GM21515 (cell line): Measurements from ENCODE around the gene ZBTB22.
A peak's percentile ranks its signal among the peaks of the same experiment; 100 is the strongest.

Experiments
- ATAC-seq: cut with Tn5 transposase; IDR thresholded peaks from one replicate; pipeline ENCODE4 v1.9.1; 2021; ENCODE audit not compliant: unreplicated experiment

Gene ZBTB22

DNA sequence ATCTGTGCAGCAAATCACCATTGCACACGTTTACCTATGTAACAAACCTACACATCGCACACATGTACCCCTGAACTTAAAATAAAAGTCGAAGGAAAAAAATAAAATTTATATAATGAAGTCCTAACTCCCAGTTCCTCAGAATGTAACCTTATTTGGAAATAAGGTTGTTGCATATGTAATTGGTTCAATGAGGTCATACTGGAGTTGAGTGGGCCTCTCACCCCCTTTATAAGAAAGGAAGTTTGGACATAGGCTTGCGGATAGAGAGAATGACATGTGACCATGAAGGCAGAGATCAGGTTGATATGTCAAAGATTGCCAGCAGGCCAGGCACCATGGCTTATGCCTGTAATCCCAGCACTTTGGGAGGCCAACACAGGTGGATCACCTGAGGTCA lies 16.1 kb upstream of the ZBTB22 start:
- ATAC-seq = no peak

GRCh38 chr6:33330736-33331135 lies 13.2 kb upstream of the ZBTB22 start:
- no peak for ATAC-seq

- no peak for ATAC-seq
Observed at GRCh38 chr6:33329058-33329457, 11.5 kb upstream of the ZBTB22 start.

- ATAC-seq = no peak
Observed at GRCh38 chr6:33324125-33324524, 6.6 kb upstream of the ZBTB22 start.

- peak; percentile 5 for ATAC-seq
Observed at GRCh38 chr6:33323623-33323948, 6.0 kb upstream of the ZBTB22 start.

DNA sequence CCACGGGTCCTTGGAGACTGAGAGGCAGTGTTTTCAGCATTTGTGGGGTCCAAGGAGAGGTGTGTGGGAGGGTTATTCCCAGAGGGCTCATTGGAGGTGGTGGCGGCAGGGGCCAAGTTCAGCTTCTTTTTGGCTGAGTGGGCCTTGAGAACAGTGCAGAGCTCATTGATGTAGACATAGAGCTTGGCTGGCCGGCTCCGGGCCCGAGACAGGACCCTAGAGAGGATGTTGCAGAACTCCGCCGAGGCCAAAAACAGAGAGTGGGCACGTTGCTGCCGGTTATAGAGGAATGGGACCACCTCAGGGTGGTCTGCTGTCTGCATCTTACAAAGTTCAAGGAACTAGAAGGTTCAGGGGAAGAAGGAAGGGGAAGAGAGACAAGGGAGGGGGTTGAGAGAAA lies 3.7 kb upstream of the ZBTB22 start:
- no peak for ATAC-seq

DNA sequence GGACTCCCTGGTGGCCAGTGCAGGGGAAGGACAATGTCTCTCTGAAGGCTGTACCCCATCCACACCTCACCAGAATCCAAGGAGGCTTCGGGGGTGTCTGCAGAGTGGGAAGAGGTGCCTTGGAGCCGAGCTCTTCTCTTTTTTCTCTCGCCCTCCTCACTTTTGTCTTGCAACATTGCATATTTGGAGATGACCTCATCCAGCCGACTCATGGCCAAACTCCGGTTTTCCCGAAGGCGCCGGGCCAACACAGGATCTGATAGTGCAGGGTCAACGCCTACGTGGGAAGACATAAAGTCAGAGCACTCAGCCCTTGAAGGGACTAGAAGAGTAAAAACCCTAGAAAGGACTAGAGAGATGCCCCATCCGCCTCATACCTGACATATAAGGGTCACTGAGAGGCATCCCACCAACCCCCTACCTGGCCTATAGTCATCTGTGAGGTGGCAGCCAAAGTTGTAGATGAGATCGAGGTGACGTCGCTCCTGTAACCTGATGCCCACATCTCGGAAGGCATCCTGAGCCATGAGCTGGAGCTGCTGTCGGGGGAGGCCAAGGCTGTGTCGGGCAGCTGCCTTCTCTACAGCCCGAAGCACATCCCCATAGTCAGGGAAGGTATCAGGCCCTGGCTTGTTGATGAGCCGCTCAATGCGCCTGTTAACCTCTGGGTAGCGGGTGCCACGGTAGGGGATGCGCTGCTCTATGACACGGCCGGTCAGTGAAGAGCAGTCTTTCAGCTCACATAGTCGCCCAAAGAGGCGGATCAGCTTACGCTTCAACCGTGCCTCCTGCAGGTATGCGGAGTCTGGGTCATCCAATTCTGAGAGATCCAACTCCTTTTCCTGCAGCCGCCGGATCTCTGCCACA lies 3.0 kb upstream of the ZBTB22 start:
- no peak for ATAC-seq

- no peak for ATAC-seq
Observed at GRCh38 chr6:33319939-33320314, 2.4 kb upstream of the ZBTB22 start.

GRCh38 chr6:33318426-33319073 lies 1.0 kb upstream of the ZBTB22 start:
- ATAC-seq = no peak

DNA sequence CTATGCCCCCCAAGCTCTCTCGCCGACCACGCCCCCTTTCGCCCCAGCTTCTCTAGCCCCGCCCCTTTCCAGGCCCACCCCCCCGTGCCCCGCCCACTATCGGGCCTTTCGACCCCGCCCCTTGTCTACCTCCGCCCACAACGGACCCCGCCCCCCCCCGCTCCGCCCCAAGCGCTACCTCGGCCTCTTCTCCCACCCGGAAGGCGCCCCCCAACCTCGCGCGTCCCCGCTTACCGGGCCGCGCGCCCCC lies 200 bp downstream of the ZBTB22 start:
- ATAC-seq = no peak

DNA sequence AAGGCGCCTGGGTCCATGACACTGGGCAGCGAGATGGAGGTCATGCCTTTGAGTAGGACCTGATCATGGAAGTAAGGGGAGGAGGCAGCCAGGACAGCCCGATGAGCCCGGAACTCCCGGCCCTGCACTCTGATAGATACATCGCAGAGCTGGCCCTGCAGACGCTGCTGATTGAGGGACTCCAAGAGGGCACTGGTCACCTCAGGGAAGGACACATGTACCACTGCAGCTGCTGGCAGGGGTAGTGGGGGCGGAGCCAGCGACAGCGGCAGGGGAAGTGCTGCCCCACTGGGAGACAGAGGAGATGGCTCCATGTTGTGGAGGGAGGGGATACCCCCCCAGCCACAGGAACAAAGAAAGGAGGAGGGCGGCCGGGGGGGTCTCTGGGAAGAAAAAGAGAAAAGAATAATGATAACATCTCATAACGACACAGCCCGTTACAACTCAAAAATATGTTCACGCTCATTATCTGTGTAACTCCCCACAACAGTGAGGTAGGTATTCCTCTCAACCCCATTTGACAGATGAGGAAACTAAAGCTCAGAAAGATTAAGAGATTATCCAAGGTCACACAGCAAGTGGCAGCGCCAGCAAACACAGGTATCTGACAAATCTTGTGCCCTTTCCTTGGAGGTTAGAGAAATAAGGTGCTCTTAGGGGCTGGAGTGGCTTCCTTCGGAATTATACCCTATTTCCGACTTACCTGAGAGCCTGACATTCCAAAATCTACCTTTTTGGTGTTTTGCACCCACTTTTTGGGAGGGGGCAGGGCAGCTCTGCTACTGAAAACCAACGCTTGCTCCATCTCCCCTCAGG lies 733 bp downstream of the ZBTB22 start:
- no peak for ATAC-seq

- ATAC-seq = no peak
Observed at GRCh38 chr6:33315793-33316602, 1.5 kb downstream of the ZBTB22 start.

DNA sequence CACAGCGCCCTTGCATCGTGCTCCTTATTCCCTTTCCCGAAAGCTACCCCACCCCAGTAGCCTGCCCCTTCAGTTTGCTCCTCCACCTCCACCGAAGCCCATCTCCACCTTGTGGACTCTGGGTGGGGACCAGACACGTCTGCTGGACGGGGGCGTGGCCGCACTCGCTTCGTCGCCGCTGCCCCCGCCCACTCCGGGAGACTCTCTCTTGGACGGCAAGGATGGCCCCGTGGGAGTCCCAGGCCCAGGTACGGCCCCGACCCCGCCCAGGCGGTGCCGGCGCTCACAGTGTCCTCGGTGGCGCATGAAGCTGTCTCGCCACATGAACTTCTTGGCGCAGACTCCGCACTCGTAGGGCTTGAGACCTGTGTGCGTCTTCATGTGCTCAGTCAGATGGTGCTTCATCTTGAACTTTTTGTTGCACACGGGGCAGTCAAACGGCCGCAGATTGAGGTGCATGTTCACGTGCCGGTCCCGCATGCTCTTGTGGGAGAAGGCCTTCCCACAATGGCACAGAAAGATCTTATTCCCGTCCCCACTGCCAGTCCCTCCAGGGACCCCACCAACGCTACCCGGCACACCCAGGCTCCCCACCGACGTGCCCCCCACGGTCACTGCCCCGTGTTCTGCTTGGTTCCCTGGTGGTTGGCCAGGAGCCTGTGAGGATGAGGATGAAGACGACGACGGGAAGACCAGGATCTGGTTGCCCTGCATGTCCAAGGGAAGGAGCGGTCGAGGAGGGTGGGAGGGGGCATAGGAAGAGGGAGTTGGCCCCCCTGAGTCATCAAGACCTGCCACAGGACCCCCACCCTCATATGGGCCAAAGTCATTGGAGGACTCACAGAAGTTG lies 2.4 kb downstream of the ZBTB22 start:
- no peak for ATAC-seq

- no peak for ATAC-seq
Observed at GRCh38 chr6:33314515-33314942, 3.0 kb downstream of the ZBTB22 start.

- peak; percentile 34 for ATAC-seq
Observed at GRCh38 chr6:33313709-33314514, 3.6 kb downstream of the ZBTB22 start, which contains the start of gene TAPBP. TAPBP (minus strand) TSS chr6:33314078; CDS start chr6:33314041, 37 bp downstream.

GRCh38 chr6:33313105-33313708 lies 4.3 kb downstream of the ZBTB22 start:
- ATAC-seq = peak; percentile 1

DNA sequence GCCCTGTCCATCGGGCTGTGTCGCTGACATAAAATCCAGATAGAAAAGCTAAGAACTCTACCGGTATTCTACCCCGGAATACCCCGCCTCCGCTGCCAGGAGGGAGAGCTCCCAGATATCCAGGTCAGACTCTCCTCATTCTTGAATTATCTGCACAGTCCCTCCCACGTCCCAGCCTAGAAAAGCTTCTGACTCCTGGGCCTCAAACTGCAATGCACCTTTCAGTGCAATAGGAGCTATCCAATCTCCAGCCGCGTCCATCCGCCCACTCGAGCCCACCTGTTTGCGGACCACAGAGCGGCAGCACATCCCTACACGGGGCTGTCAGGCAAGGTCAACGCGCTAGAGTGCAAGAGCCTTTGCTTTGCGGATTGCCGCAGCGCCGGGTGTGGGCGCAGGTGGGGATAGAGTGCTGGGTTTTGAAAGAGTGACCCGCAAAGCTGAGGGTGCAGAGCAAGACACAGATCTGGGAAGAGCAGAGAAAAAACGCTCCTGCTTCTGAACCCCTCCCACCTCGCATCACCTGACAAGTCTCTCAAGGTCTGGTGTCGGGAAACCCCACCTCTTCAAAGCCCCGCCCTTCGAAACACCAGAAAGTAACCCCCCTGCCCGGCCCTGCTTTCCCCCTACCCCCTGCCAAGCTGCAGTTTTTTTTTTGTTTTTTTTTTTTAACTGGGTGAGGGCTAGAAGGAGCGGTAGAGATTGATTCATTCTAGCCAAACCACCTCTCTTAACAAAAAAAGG lies 5.0 kb downstream of the ZBTB22 start:
- peak; percentile 28 for ATAC-seq

DNA sequence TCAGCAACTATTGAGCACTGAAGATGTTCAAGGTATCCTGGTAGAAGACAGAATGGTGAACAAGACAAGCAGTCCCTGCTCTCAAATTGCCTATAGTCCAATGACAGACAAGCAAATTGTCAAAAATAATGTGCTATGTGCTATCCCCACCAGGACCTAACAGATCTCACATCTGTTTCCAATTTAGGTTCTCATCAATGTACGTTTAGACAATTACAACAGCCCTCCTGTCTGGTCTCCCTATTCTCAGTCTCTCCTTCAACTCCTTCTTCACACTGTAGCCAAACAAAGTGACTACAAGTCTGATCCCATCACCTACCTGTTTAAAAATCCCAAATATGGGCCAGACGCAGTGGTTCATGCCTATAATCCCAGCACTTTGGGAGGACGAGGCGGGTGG lies 11.2 kb downstream of the ZBTB22 start:
- ATAC-seq = no peak
